ENCODE data around the gene TUFT1.

TUFT1 gene

GRCh38 chr1:151547119-151547899 is 7.2 kb downstream of the TUFT1 start:
- TF ChIP-seq CTCF (IDR thresholded peaks at IDR 0.05; ENCODE audit: control extremely low read depth, extremely low read depth, low read depth, missing control alignments): no peak
- POLR2A ChIA-PET: no interaction called here
- DNase-seq (ENCODE audit: extremely low spot score): no peak
- CTCF ChIA-PET: interaction anchor here (1.4 kb wide), 1 partner anchor 10 kb away, joined by 3 read pairs; no protein-coding TSS in a partner anchor

- ChIA-PET POLR2A (no interaction called here), CTCF (interaction anchor here (1.4 kb wide), 1 partner anchor 10 kb away, joined by 3 read pairs; no protein-coding TSS in a partner anchor)
- no peak for DNase-seq (ENCODE audit: extremely low spot score)
- TF ChIP-seq CTCF (IDR thresholded peaks at IDR 0.05; ENCODE audit: control extremely low read depth, extremely low read depth, low read depth, missing control alignments): no peak
Observed at GRCh38 chr1:151547900-151548230, 7.8 kb downstream of the TUFT1 start.

GRCh38 chr1:151549199-151549598 is 9.1 kb downstream of the TUFT1 start:
- DNase-seq (ENCODE audit: extremely low spot score): no peak
- TF ChIP-seq CTCF (IDR thresholded peaks at IDR 0.05; ENCODE audit: control extremely low read depth, extremely low read depth, low read depth, missing control alignments): no peak
- CTCF ChIA-PET: interaction anchor here (1.4 to 1.5 kb wide), 2 partner anchors 10 to 14 kb away, joined by 3 to 6 read pairs; no protein-coding TSS in a partner anchor
- POLR2A ChIA-PET: no interaction called here

- no peak for DNase-seq (ENCODE audit: extremely low spot score)
- TF ChIP-seq CTCF (IDR thresholded peaks at IDR 0.05; ENCODE audit: control extremely low read depth, extremely low read depth, low read depth, missing control alignments): no peak
- CTCF ChIA-PET: no interaction called here
- POLR2A ChIA-PET: no interaction called here
Observed at GRCh38 chr1:151553659-151554058, 13.6 kb downstream of the TUFT1 start.

GRCh38 chr1:151556052-151556451 is 15.9 kb downstream of the TUFT1 start:
- ChIA-PET CTCF (interaction anchor here (1.8 kb wide), 1 partner anchor 10 kb away, joined by 4 read pairs; no protein-coding TSS in a partner anchor), POLR2A (no interaction called here)
- no peak for DNase-seq (ENCODE audit: extremely low spot score)
- no peak for TF ChIP-seq CTCF (IDR thresholded peaks at IDR 0.05; ENCODE audit: control extremely low read depth, extremely low read depth, low read depth, missing control alignments)

- CTCF ChIA-PET: interaction anchor here (2.4 kb wide), 1 partner anchor 13 kb away, joined by 6 read pairs; no protein-coding TSS in a partner anchor
- POLR2A ChIA-PET: no interaction called here
- TF ChIP-seq CTCF (IDR thresholded peaks at IDR 0.05; ENCODE audit: control extremely low read depth, extremely low read depth, low read depth, missing control alignments): no peak
- no peak for DNase-seq (ENCODE audit: extremely low spot score)
Observed at GRCh38 chr1:151562661-151563060, 22.6 kb downstream of the TUFT1 start.

All from GM10248 (cell line).